Stimulated activated CD8-positive, alpha-beta memory T cell treated with anti-CD3 and anti-CD28 coated beads, Interleukin-7, amount 100 ng/mL, for 48 hours (primary cell): ENCODE results near the gene PAX6.

Experiments
- DNase-seq, 2 donors: peaks; one replicate each; pipeline ENCODE4 v3.0.0-alpha.2; 2020; ENCODE audit warnings: low read depth in 1 of 2; ENCODE audit errors: extremely low read depth in 1 of 2

Gene PAX6

DNA sequence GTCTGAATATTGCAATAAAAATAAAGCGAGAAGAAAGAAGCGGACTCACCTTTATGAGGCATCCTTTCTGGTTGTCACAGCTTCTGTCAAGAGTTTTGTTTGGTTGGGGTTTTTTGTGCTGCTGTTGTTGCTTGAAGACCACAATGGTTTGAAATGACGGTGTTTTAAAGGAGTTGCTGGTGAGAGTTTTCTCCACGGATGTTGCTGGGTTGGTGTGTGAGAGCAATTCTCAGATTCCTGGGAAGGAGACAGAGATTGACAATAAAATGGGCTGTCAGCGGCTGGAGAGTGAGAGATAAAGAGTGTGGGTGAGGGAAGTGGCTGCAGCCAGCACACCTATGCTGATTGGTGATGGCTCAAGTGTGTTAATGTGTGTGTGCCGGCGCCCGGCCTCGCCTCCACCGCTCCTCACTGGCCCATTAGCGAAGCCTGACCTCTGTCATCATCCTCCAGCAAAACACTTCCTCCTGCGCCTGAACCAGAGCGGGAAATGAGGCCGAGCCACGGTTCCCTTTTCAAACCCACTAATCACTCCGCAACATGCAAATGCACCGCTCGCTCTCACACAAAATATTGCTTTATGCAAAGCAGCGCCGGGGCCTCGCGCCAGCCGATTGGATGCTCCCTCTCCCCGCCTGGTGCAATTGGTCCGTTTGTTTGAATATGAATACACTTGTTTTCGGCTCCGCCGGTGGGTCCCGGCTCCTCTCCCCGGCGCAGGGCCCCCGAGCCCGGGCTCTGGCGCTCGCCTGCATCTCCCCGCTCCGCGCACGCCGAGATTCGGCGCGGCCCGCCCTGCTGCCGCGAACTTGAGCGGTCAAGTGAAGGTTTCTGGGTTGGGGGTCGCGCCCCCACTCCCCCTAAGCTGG lies at the start of gene PAX6:
Gene PAX6 (minus strand): TSS at position 544 of the 869 bp plus-strand sequence. CDS start 4,911 bp downstream, outside the sequence.
- DNase-seq = no peak

DNA sequence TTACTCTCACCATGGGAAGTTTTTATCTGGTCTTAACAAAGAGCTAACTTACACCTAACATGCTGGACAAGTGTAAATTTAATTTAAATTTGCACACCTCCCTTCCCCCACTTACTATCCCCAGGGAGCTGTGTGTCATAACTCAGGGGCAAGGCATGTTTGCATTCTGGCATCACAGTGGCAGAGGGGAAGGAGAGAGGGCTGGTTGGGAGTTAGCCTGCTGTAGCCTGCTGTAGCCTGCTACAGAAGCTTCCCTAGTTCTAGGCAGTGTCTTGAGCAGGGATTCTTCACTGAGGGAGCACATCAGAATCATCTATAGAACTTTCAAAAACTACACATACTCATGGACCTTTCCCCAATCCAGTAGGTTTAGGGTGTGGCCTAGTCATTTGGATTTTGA lies 49.3 kb upstream of the PAX6 start:
- DNase-seq = no peak

DNA sequence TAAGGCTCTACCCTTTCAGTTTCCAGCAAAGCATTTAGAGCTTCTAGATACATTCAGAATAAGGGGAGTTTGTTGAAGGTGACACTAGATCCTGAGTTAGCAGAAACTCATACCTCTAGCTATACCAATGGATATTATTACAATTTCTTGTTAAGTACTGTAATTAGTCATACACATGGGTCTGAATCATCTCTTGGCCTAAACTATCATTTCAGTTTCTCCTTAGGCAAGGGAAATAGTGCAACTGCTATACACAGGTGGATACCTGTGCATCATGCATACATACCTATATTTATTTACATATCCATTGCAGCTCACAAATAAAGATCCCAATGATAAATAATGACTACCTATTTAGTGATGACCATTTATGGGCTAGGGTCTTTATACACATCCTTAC lies 45.1 kb upstream of the PAX6 start:
- DNase-seq = no peak

DNA sequence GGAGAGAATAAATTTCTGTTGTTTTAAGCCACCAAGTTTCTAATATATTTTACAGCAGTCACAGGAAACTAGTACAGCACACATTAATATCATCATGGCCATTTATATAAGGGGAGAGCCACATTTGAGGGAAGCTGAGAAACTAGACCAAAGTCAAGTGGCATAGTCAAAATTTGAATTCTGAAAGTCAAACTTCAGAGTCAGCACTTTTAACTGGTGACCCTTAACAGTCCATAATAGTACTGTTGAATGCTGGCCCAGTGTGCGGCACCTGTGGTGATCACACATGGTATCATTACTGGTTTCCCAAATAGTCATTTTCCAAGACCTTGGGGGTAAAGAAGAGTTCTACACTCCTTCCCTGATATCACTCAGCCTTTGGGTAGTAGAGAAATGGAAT lies 44.3 kb upstream of the PAX6 start:
- DNase-seq = no peak

DNA sequence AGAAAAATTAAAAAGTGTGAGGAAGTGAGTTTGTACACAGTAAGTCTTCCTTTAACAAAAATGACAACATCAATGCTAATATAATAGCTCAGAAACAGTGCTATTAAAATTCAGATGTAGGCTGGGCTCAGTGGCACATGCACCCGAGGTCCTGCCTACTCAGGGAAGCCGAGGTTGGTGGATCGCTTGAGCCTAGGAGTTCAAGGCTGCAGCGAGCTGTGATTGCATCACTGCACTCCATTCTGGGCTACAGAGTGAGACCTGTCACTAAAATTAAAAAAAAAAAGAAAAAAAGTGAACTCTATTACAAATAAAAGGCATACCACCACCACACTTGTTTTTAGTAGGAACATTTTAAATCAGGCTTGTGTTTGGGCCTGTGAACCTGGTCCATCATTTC lies 39.2 kb upstream of the PAX6 start:
- DNase-seq = no peak

DNA sequence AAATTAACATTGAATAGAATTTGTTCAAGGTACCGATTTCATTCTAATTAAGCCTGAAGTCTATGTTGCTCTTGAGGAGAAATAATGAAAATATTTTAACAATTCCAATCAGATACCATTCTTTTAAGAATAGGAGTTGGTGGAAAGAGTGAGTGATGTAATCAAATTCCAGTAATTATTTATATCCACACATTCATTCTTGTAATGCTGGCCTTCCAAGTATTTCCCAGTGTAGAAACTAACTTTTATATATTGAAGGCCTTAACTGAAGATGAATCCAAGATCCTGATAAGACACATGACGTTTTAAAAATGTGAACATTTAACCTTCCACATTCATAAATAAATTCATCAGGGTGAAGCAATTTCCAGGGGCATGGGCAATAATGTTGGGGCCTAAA lies 36.6 kb upstream of the PAX6 start:
- DNase-seq = no peak

DNA sequence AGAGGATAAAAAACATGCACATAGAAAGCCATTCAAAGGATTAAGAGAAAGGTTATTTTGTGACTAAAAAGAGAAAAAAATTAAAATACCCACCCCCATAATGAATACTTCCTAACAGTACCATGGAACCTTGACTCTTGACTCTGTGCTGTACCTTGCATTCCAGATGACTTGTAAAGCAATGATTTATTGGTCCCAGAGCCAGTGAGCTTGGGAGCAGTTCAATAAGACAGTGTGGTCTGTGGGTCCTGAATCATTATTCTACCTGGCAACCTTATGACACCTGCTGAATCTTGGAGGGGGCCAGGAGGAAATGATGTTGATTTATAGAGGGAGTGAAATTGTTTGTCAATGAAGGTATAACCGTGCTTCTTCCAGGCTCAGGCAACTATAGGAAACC lies 34.2 kb upstream of the PAX6 start:
- DNase-seq = no peak

DNA sequence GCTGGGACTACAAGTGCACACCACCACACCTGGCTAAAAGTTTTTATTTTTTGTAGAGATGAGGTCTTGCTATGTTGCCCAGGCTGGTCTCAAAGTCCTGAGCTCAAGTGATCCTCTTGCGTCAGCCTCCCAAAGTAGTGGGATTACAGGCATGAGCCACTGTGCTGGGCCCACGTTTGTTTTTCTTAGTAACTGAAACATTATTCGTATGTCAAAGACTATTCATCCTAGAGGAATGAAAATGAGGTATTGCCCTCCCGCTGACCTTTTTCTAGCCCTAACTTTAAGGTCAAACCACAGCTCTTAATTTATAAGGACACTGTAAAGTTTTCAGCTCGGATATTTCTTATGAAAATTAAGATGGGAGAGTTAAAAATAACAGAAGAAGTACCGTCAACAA lies 33.2 kb upstream of the PAX6 start:
- no peak for DNase-seq

DNA sequence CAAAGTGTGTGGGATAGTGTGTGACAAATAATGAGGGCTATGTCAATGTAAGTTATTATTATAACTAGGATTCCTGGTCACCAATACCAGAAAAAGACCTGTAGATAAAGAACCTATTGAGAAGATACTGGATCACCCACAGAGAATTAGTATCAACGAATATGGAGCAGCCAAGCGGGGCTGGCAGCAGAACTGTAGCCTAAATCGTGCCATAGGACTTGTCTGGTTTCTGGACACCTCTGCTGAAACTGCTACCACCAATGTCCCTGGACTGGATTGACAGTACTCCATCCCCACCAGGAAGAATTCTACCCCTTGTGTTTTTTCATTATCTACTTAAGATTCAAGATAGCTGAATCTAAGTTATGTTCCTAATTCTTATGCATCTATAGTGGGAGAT lies 30.3 kb upstream of the PAX6 start:
- no peak for DNase-seq

DNA sequence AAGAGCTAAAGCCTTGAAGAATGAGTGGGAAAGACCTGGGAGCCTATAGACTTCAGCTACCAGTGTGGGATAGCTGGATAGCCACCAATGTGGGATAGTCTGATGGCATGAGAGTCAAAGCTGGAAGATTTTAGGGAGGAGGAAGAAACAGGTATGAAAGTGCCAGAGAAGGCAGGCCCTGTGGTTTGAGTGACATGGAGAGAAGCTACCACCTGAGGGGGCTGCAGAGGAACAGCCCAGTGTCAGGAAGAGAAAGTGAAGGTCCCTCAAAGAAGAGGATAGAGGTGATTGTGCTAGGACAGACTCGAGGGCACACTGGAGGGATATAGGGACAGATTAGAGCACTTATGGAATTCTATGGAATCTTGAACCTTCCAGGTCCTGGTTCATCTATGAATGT lies 23.1 kb upstream of the PAX6 start:
- DNase-seq = no peak

DNA sequence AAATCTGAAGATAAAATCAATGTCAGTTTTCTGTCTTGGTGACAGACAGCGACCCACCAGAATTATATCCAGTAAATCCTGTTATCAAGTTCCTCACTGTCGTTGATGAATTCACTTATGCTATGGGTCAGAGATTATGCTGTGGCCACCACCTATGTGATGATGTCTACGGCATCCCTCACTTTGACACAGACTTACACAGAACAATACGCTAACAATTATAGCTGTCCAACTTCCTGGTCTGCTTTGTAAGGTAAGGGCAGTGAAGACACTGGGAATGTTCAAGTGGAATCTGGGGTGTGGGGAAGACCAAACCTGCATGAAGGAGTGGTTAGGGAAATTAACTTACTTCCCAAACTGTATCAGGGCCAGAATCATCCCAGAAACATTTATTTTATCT lies 19.3 kb upstream of the PAX6 start:
- DNase-seq = no peak

DNA sequence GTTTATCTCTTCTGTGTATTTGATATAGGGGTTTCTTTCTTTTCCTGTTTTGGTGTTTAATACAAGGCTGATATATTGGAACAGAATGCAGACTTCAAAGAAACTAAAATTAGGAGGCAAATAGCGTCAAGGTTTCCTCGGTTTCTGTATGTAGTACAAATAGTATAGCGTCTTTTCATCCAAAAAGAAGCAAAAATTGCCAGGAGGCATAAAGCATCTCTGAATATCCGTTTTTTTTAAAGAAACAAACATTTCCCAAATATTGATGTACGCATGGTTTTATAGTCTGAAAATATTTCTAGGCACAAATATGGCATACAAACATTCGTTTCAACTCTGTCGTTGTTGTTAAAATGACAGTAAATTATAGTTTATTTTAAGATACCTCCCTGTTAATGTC lies 17.1 kb upstream of the PAX6 start:
- no peak for DNase-seq

DNA sequence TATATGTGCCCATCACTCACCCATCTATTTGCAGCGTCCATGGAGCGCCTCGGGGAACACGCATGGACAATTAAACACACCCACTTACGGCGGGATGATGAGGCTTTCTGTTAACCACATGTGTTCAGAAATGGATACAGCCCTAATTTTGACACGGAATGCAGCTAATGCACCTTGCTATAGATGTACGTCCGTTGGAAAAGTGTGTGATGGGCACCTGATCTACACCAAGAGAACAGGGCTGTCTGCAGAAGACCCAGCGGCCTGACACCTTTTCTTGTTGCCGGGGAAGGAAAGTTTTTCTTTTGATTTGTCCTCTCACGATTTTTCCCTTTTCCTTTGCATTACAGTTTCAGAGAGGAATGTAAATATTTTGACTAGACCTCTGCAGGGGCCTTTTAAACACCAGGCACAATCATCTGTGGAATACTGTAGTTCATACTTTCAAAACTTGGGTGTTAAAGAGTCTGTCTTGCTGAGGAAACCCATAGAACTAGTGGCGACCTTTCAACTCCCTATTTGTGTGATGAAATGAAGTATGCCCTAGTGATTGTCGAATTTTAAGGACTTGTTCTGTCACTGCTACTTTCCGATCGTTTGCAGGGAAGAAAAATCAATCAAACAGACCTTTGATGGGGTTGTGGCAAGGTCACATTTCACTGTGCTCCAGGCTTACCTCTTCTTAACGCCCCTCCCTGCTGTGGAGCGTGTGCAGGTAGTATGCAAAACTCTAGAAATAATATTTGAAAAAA lies 16.5 kb upstream of the PAX6 start:
- DNase-seq = no peak

DNA sequence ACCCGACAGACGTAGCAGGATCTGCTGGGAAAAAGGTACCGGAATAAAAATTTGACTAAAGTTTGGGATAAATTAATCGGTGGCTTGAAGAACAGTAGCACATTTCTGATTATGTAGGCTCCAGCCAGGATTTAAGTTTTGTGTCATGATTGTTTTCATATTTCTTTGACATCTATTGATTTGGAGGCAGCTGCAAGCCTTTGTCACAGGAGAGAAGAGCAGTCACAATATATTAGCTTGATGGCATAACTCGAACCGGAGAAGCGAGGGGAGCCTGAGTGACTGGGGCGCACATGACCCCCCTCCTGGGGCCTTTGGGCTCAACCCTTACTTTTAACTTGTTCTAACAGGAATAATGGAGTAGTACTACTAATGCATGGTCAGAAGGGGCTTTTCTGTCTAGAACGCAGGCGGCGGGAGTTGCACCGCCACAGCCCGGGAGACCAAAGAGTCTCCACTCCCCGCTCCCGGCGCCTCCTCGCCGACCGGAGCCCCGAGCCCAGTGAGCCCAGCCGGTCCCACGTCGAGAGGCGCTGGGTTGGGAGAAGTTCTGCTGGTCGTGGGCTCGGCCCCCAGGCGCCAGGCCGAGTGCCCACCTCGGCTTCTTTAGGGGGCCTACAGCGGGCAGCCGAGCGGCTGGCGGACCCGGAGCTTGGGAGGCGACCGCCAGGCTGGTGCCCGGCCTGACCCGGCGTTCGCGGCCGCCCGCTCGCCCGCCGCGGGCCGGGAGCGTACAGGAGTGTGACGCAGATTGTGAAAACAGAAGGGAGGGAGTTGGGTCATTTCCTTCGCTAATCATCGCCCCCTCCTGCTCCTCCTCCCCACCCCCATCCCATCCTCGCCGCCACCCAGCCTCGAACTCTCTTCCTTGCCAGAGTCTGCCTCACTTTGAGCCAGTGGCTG lies 15.7 kb upstream of the PAX6 start:
- DNase-seq = no peak

DNA sequence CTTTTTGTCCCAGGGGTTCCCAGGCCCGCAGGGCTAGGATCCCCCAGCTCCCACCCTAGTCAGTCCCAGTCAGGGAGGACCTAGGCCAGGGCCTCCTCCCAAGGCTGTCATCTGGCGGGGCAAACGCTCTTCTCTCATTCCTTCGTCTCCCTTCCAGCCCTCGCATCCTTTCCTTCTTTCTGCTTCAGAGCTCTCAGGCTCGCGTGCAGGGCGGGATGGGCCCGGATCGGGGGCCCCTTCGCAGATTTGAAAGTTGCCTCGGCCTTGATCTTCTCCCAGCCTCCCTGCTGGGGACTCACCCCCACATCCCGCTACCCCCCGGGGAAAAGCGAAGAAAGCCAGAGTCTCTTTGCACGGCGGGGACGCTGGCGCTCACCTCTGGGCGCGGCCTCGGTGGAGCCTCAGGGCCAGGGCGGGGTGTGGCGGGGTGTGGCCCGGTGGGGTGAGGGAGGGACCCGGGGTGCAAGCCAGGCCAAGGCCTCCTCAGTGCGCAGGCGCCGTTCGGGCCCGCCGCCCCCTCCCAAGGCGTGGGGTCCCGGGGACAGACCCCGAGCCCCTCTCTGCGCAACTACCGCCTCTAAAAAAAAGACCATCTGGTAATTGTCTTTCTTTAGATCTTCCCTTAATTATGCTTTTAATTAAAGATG lies 14.8 kb upstream of the PAX6 start:
- no peak for DNase-seq

DNA sequence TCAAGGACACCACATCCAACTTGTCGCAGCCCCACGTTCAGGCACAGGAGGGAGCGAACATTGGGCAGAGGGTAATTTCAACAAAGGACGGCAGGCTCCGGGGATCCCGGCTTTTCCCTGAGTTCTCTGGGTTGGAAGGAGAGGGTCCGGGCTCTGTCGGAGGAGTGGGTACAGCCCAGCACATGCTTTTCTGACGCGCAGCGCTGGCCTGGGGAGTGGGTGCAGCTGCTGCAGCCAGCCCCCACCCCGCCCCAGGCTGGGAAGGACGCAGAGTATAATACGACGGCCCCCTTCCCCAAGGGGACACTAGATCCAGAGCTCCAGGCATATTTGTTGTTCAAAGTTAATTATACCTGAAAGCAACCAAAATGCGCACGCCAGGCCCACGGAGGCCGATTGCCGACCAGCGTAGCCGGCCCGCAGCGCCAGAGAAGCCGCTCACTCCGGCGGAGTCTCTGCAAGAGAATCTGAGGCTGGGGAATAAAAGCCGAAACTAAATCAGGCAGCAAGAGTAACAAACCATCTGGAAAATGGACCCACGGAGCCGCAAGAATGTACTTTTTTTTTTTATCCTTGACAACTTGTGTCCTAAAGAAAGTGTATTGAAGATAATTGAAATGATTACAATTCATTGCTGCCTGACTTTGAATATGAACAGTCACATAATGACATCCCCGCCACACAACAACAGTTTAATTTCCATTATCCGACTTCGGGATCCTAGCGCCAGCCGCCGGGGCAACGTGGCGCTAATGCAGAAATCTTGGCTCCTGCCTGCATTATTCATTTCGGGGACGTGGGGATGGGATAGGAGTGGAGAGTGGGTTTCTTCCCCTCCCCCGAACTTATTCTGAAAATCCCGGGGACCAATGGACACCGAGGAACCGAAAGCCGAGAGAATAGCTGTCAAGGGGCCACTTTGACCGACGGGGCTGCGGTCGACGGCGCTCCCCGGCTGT lies 14.0 kb upstream of the PAX6 start:
- no peak for DNase-seq

DNA sequence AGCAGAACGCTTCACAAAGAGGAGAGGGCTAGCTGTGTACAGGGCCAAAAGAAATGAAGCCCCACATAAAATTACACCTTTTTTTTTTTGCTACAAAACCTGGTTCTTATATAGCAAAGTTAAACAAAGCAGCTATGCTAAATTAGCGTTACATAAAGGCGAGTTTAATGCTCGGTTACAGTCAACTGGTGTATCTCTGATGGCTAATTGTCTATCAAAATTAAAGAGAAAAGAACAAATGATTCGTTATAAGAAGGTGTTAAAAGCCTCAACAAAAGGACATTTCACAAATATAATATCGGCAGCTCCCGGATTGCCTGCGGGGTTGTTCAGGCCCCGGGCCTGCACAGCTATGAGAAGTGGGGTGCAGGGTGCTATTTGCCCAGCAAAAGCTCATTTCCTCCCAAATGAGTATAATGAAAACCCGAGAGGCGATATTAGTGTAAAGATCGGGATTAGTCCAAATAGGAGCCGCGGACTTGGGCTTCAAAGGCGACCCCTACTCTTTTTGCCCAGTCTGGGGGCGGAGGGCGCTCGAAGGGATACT lies 13.3 kb upstream of the PAX6 start:
- no peak for DNase-seq

DNA sequence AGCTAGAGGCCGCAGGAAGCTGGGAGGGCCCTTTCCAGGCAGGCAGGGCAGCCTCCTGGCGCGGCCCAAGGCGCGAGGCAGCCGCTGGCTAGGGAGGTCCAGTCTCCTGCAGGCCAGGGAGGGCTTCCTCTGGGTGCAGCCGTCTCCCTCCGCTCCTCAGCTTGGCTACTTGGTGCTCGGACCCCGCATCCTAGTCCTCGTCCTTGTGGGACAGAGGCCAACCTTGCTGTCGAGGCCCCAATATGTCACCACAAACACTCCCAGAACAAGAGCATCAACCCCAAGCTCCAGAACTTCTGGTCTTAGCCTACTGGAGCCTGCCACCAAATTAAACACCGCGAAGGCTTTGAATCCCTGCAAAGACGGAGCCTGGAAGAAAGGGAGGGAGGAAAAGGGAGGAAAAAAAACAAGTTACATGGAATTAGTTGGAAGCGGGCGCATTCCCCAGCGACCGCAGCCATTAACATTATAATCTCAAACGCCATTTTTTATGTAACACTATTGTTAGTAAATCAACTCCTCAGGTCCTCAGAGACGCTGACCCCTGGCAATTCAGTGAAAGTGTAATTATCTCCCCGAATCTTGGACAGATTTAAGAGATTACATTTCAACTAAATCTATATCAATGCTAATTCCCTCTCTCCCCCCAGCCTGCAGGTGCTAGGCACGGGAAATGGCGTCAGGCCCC lies 12.7 kb upstream of the PAX6 start:
- no peak for DNase-seq
